CD4-positive, alpha-beta T cell treated with Interferon gamma for 1 hour (primary cell): ENCODE results near the gene DYNC1H1.
"Not testable (repeated sequence)": the region's sequence is repeated elsewhere in the genome, so short reads cannot be mapped to it uniquely, and the experiment has no call there.

Experiments
- DNase-seq: peaks from one replicate; pipeline ENCODE4 v3.0.0-alpha.2; 2020

The DYNC1H1 gene

DNA sequence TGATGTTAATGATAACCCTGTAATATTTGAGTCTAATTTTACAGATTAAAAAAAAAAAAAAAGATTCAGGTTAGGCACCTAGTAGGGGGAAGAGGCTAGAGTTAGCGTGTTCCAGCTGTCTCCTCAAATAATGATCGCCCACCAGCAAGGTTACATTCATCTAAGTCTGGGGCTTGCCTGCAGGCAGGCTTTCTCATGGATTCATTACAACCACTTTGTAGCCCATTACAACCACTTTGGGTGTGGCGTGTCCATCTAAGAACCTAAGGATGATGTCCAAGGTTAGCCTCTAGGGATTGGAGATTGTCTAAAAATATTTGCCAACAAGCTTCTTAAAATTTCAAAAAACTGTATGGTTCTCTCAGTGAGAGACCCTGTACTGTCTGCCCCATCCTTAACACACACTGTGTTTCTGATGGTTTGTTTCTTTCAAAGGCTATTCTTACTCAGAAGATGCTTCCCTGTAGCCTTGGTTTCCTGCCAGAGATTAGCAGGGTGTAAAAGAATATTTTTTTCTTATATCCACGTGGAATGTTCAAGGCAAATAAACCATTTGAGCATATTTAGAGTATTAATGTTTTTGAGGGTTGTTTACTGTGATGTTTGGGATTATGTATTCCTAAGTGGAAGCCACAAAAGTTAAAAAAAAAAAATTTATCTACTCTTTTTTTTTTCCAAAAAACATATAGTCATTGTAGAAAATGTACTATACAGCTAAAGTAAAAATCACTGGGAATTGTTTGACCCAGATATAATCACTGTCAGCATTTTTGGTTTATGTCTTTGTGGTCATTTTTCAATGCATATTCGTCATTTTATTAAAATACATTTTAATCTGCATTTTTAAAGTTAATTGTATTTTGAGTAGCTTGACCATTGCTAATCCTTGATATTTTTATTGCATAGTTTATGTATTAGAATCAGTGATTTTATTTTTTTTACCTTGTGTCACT lies 1.7 kb downstream of the DYNC1H1 start:
- no peak for DNase-seq

DNA sequence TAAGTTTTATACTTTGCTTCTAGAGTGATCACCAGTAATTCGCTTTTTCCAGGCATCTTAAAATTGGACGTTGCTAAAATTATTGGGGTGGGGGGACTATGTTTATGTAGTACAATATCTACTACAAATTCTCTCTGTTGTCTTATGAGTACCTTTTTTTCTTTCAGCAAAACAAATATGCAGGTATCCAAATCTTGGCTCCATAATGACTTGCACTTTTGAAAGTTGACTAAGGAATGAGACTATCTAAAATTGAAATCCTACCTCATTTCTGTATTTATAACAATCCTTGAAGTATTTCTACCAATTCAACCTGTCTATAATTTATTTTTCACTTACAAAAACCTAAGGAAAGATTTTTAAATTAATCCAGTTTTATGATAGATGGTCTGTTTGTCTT lies 2.4 kb downstream of the DYNC1H1 start:
- DNase-seq = no peak

DNA sequence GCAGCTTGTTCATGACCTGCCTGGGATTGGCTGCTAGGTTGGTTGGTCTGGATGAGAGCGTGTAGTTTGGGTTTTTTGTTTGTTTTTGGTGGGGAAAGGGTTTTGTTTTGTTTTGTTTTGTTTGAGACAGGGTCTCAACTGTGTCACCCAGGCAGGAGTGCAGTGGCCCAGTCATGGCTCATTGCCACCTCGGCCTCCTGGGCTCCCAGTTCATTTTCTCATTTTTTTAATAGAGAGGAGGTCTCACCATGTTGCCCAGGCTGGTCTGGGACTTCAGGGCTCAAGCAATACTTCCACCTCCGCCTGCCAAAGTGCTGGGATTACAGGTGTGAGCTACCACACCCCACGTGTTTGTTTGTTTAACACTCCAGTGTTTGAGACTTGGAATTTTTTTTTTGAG lies 3.8 kb downstream of the DYNC1H1 start:
- DNase-seq = no peak

DNA sequence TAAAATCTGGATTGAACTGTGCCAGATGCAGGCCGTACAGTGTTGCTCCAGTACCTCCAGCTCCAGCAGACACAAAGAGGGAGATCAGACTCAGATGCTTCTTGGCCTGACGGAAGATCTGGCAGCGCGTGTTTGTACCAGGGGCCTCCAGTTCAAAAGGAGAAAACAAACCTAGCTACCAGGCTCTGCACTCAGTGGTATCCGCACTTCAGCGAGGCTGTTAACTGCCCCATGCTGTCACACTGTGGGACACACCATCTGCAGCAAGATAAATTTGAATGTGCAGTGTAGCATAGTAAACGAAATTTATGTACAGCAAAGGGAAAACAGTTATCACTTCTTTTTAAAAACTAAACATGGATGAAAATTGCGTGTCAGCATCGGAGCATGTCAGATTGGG lies 5.1 kb downstream of the DYNC1H1 start:
- no peak for DNase-seq

DNA sequence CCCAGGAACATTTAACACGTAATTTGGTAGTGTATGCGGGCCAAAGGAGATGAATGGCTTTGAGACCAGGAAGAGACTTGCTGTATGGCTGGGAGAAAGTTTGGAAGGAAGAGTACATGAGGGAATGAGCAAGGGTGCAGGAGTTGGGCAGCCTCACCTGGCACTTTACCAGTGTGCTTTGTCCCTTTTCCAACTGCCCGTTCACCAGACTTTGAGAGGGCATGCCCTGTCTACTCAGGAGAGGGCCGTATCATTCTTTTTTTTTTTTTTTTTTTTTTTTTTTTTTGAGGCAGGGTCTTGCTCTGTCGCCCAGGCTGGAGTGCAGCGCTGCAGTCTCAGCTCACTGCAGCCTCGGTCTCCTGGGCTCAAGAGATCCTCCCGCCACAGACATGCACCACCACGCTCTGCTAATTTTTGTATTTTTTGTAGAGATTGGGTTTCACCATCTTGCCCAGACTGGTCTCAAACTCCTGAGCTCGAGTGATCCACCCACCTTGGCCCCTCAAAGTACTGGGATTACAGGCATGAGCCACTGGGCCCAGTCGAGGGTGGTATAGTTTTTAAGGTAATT lies 6.5 kb downstream of the DYNC1H1 start:
- DNase-seq = no peak

DNA sequence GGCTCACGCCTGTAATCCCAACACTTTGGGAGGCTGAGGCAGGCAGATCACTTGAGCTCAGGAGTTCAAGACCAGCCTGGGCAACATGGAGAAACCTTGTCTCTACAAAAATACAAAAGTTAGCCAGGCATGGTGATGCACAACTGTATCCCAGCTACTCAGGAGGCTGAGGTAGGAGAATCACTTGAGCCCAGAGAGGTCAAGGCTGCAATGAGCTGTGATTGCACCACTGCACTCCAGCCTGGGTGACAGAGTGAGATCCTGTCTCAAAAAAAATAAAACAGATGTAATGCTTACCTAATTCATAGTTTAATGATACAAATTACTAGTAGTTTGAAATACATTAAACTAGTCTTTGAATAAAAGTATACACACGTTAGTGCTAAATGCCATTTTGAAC lies 7.1 kb downstream of the DYNC1H1 start:
- DNase-seq = not testable (repeated sequence)

DNA sequence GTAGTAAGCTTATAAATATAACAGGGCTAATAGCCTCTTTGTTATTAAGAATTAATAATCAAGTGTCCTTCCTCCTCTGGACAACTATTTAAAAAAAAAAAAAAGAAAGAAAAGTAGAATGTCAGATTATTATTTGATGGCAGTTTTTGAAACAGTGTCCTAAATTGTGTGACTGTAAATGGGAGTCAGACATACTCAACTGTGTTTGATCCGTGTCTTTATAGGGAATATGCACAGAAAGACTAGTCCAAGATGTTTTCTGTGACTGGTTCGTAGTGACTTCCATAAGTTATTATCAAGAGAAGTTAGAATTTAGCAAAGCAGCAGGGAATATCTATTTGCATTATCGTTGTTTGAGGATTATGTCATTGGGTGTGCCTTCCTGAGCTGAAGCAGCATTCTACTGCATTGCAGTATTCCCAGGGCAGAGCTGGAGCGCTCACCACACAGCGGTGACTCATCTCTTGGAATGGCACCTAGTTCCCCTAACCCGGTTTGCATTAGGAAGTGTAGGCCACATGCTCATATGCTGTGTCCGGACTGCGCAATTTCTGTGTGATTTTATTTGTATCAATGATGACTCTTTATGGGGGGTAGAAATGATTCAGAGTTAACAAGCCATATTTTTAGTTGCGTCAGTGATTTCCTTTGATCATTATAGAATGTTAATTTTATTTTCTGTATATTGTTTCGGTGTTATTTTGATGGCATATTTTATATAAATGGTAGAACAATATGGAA lies 7.9 kb downstream of the DYNC1H1 start:
- DNase-seq = peak; percentile 69

DNA sequence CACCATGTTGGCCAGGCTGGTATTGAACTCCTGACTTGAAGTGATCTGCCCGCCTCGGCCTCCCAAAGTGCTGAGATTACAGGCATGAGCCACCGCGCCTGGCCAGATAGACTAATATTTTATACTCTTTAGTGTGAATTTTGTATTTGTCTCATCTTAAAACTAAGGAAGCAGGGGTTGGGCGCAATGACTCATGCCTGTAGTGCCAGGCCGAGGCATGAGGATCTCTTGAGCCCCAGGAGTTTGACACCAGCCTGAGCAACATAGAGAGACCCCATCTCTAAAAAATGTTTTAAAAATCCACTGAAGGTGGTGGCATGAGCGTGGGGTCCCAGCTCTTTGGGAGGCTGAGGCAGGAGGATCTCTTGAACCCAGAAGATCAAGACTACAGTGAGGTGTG lies 9.0 kb downstream of the DYNC1H1 start:
- DNase-seq = no peak

DNA sequence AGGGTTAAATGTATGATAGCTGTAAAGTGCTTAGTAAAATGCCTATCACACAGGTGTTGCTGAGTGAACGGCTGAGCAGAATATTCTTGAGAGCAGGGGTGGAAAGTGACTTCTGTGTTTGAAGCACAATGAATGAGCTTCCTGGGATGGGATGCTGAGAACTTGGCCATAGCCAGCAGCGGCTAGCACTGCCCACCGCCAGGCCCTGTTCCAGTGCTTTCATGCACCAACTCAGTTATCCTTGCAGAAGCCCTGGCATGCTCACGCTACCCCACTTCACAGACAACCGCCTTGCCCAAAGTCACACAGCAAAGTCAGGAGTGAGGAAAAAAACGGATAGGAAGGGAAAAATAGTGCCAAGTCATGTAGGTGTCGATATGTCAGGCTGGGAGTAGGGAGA lies 10.9 kb downstream of the DYNC1H1 start:
- no peak for DNase-seq

DNA sequence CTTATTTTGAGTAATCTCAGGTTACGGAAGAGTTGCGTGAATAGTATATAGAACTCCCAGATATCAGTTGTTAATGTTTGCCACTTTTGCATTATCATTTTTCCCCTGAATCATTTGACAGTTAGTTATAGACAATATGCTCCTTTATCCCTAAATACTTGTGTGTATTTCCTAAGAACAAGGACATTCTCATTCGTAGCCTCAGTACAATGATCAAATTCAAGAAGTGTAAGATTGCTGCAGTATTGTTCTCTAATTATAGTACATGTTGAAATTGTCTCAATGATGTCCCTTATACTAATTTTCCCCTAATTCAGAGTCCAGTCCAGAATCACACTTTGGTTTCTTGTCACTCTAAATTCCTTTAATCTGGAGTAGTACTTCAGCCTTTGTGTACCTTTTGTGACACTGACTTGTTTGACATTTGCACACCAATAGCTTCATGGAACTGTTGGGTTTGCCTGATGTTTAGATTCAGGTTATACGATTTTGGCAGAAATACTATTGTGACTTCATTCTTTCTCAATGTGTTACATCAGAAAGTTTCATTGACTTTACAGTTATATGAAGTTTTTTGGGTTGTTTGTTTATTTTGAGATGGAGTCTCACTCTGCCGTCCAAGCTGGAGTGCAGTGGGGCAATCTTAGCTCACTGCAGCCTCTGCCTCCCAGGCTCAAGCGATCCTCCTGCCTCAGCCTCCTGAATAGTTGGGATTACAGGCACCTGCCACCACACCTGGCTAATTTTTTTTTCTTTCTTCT lies 13.1 kb downstream of the DYNC1H1 start:
- DNase-seq = no peak

DNA sequence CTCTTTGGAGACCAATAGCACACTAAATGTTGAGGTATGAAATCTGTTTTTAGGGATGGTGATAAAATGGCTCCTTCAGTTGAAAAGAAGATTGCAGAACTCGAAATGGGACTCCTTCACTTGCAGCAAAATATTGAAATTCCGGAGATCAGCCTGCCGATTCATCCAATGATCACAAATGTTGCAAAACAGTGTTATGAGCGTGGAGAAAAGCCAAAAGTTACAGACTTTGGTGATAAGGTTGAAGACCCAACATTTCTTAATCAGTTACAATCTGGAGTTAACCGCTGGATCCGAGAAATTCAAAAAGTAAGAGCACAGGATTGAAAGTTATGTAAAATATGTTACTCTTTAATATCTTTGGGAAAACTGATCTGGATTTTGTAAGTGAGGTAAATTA lies 15.3 kb downstream of the DYNC1H1 start:
- no peak for DNase-seq

DNA sequence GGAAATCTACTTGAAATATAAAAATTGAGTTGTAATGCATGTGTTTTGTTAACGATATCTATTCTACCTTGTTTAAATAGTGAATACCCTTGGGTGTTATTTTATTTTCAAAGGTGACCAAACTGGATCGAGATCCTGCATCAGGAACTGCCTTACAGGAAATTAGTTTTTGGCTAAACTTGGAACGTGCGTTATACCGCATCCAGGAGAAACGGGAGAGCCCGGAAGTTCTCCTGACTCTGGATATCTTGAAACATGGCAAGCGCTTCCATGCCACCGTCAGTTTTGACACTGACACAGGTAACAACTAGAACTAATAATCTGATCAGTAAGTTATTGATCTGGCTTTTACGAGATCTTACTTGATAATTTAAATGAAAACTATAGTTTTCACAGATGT lies 15.9 kb downstream of the DYNC1H1 start:
- no peak for DNase-seq

DNA sequence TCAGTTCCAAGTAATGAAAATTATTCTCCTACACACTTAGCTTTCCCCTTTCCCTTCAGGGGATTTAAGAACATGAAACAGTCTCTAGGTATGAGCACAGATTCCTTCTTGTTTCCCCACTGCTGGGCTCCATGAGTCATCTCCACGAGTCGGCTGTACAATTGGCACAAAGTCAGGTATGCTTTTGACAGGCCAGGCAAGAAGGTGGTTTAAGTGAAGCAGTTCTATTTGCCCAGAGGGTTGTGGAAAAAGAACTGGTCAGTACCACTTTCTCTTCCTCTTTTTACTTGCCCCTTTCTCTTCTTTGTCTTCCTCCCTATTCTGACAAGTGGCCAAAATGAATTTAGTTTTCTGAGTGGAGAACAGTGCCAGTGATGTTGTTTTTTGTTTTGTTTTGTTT lies 16.3 kb downstream of the DYNC1H1 start:
- DNase-seq = no peak

DNA sequence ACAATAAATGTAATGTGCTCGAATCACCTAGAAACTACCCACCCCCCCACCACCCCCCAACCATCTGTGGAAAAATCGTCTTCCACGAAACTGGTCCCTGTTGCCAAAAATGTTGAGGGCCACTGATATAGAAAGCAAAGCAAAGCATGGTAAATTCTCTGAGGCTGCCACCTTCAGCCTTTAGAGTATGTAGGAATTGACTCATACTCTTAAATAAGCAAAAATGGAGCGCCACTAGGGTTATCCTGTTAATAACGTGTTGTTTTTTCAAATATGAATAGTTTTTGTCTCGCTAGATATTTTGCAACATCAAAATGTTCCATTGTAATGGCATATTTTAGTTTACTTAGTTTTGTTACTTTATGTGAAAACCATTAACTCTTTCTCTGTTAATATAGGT lies 18.2 kb downstream of the DYNC1H1 start:
- DNase-seq = no peak

DNA sequence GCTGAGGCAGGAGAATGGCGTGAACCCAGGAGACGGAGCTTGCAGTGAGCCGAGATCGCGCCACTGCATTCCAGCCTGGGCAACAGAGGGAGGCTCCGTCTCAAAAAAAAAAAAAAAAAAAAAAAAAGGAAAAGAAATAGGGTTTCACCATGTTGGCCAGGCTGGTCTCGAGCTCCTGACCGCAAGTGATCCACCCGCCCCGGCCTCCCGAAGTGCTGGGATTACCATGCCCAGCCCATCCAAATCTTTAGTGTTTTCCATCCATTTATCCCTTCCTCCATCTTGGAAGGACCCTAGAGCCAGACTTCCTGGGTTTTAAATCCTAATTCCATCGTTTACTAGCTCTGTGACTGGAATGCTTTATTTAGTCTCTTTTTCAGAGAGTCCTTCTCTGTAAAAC lies 20.5 kb downstream of the DYNC1H1 start:
- not testable (repeated sequence) for DNase-seq

DNA sequence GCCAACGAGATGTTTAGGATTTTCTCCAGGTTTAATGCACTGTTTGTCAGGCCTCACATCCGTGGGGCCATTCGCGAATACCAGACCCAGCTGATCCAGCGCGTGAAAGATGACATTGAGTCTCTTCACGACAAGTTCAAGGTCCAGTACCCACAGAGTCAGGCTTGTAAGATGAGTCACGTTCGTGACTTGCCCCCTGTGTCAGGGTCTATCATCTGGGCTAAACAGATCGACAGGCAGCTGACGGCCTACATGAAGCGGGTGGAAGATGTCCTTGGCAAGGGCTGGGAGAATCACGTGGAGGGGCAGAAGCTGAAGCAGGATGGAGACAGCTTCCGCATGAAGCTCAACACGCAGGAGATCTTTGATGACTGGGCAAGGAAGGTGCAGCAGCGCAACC lies 21.6 kb downstream of the DYNC1H1 start:
- no peak for DNase-seq

DNA sequence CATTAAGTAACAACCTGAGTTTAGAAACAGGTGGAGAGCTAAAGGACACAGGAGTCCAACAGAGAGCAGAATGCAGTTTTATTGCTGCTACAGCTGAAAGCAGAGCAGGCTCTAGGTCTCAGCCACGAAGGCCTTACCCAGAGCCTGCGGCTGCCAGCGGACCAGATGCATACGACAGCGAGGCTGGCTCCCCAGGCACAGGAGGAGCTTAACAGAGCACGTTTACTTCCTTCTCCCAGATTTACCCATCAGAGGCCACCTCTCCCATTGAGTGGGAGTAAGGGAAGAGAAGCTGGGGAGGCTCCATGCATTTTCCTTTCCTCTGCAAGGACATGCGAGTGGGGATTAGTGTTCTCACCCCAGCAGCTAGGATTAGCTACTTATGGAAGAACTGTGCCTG lies 22.6 kb downstream of the DYNC1H1 start:
- no peak for DNase-seq

DNA sequence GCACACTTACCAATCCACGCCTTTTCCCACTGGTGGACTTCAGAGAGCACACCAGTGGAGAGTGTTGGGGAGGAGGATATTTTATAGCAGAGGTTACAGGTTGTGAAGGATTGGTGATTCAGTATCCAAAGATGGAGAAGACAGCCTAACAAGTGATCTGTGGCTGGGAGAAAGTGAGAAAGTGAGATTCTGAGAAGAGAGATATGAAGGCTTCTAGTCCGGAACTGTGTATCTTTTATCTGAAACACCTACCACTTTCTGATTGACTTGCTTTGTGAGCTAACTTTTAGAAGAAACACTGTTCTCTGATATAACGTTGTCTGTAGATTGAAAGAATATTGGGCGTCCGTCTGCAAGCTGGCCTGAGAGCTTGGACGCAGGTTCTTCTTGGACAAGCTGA lies 24.0 kb downstream of the DYNC1H1 start:
- no peak for DNase-seq

DNA sequence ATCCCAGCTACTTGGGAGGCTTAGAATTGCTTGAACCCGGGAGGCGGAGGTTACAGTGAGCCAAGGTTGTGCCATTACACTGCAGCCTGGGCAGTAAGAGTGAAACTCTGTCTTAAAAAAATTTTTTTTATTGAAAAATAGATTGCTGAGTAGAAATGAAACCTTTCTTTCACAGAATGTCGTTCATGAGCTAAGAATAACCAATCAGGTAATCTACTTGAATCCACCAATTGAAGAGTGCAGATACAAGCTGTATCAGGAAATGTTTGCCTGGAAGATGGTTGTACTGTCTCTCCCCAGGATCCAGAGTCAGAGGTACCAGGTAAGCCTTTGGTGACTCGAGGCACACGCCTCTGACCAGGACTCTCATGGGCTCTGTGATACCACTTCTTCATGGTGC lies 27.0 kb downstream of the DYNC1H1 start:
- no peak for DNase-seq

DNA sequence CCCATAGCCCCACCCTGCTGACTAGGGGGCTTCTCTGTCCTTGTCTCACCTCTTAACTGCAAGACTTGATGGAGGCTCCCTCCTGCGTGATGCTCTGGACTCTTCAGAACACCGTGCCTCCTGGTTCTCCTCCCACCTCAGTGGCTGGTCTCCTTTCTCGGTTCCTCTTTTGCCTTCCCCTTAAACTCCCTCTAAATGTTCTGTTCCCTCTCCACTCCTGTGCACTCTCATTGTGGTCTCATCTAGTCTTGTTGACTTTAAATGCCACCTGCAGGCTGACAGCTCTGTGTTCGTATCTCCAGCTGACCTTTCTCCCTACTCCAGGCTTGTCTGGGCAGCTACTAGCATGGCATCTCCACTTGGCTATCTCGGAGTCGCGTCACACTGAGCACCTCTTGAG lies 28.3 kb downstream of the DYNC1H1 start:
- peak; percentile 29 for DNase-seq

DNA sequence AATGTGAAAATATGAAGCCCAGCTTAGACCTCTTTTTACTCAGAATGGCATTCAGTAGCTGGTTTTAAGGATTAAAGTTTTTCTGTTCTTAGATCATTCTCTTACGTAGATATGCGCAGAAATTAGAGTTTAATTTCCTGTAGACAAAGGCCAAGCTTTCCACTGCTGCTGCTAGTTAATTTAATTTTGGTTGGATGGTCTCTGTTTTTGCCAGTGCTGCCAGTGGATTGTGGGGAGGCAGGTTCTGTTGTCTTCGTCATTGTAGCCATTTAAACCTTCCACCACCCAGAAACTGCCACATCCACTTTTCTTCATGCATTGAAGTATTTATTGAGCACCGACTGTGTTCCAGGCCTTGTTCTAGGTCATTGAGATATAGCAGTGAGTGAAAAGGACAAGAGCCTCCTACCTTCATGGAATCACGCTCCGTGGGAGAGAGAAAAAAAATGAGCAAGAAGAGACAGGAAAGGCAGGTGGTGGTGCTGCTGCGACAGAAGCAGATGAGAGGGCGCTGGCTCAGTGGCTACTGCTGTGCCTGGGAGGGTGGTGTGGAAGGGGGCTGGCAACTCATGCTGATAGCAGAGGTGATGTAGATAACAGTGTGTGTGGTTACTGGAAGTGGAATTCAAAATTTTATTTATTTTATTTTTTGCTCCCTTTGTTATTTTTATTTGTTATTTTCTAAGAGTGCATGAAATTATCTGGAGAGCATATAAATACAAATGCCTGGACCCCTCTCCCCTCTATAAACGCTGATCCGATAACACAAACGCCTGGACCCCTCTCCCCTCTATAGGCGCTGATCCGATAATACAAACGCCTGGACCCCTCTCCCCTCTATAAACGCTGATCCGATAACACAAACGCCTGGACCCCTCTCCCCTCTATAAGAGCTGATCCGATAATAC lies 33.3 kb downstream of the DYNC1H1 start:
- no peak for DNase-seq

DNA sequence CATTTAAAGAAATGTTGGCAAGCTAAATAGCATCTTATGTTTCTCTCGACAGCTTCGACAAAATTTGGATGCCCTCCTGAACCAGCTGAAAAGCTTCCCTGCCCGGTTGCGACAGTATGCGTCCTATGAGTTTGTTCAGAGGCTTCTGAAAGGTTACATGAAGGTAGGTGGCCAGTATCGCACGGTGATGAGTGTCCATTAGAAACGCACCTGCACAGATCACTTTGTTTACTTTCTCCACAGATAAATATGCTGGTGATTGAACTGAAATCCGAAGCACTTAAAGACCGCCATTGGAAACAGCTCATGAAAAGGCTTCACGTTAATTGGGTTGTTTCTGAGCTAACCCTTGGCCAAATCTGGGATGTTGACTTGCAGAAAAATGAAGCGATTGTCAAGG lies 36.5 kb downstream of the DYNC1H1 start:
- DNase-seq = no peak
